HK-2 (cell line): Measurements from ENCODE around the gene PPP2R5C.

ENCODE experiments used
- DNase-seq: peaks from one replicate; pipeline ENCODE4 v3.0.0-alpha.2; 2018; ENCODE audit not compliant: unreplicated experiment

The PPP2R5C gene

DNA sequence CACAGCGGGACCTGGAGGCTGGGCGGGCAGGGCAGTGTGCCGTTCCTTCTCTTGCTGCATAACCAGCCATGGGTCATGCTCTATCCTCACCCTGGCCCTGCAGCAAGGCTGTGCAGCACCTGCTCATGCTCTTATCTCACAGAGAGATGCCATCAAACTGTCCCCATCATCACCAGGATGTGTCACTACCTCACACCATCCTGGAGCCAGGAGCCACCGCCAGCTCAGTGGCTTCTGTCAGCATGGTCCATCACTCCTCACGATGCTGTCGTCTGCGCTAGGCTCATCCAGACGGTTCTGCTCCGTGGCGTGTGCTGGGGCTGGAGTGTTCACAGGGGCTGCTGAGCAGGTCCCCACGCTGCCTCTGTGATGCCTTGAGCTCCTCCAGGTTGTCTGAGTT is 125.7 kb downstream of the PPP2R5C start:
- DNase-seq, result no peak

DNA sequence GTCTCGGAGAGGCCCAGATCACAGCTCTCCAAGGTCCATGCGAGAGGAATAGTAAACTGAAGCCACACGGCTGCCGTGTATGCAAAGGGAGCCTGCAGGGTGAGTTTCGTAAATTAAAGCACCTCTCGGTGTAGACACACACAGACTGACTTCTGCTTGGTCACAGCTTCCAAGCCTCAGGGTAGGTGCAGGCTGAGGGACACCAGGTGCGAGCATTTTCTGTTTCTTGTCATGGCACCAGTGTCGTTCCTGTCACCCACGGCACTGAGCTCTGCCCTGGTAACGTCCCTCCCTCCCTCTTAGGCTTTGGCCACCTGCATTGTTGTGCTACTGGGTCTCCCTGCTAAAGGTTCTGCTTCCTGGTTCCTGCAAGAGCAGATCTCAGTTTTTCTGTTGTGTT is 126.7 kb downstream of the PPP2R5C start:
- DNase-seq, result no peak

DNA sequence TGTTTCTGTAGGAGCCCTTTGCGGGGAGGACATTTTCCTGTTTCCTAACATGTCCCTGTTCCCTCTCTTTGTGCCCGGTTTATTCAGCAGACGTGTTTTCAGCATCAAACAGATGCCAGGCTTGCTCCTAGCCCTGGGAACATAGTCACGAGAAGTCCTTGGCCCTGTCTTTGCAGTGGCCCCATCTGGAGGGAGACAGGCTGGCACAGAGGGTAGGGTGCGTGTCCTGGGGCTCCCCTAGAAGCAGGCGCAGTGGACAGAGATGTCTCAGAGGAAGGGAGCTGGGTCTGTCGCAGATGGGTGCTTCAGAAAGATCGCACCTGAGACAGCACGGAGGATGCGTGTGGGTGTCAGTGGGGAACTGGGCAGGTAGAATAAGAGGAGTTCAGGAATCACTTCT is 127.9 kb downstream of the PPP2R5C start:
- DNase-seq, result no peak

DNA sequence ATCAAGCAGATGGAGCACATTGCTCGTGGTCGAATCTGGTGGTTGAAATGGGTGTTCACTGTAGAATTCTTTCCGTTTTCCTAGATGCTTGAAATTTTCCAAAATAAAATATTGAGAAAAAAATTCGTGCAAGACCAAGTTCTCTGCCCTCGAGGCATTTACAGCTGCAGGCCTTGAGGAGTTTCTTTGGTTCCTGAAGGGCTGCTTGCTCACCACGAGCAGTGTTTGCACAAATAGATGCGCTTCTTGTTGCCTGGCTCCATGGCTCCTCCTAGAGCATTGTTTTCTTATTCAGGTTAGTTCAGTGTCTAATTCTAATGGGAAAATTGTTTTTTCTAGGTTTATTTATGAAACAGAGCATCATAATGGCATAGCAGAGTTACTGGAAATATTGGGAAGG is 128.4 kb downstream of the PPP2R5C start:
- DNase-seq, result no peak

DNA sequence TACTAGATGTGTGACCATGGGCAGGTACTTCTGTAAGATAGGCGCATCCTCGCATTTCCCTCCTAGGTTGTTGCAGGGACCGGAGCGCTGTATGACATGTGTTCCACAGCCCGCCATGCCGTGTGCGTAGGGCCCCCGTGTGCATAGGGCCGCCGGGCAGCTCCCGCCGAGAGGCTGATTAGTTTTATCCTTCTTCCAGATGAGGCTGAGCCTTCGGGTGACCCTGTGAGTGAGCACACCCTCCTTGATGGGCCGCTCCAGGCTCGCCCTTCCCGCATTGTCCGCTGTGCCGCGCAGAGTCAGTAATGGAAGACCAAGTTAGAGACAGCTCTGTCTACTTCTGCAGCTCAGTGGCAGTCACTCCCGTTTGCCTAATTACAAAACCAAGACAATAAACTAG is 130.0 kb downstream of the PPP2R5C start:
- no peak for DNase-seq

GRCh38 chr14:101893759-101894158 is 132.2 kb downstream of the PPP2R5C start:
- DNase-seq, result no peak

GRCh38 chr14:101894365-101895081 is 133.0 kb downstream of the PPP2R5C start:
- no peak for DNase-seq

GRCh38 chr14:101895256-101895655 is 133.7 kb downstream of the PPP2R5C start:
- DNase-seq, result no peak

- DNase-seq, result no peak
Measured at GRCh38 chr14:101897326-101897725, 135.8 kb downstream of the PPP2R5C start.

GRCh38 chr14:101898416-101898815 is 136.9 kb downstream of the PPP2R5C start:
- DNase-seq, result no peak

DNA sequence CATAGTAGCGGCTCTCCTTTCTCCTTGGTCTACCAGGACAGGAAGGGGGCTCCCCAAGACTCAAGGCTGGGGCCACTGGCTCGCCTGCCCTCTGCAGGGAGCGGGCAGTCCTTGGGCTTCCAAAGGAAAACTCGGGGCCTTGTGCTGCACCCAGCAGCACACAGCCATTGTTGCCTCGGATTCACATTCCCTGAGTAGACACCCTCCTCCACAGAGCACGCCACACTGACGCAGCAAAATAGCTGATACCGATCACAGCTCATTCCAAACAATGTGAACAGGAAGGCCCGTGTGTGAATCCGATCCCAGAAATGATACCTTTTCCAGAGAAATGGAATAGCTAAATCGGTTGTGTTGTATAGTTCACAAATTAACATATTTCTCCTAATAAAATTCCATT is 137.8 kb downstream of the PPP2R5C start:
- no peak for DNase-seq

GRCh38 chr14:101900253-101900652 is 138.7 kb downstream of the PPP2R5C start:
- no peak for DNase-seq

DNA sequence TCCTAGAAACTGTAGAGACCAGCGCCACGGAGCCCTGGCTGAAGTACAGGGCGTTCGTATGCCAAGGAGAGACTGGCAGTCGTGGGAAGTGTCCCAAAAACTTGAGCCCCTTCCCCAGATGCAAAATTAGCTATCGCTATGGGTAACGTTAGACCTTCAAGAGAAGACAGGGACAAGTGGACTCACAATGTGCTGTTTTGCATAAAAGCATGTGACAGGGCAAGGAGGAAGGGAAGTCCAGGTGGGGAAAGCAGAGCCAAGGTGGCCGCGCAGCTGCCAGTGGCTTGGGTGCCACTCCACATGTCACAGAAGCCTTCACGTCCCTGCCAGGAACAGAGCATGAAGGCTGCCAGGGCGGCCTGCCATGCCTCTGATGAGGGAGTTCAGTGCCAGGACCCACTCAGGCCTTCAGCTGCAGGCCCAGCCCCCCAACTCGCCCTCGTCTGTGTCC is 141.6 kb downstream of the PPP2R5C start:
- DNase-seq, result no peak

DNA sequence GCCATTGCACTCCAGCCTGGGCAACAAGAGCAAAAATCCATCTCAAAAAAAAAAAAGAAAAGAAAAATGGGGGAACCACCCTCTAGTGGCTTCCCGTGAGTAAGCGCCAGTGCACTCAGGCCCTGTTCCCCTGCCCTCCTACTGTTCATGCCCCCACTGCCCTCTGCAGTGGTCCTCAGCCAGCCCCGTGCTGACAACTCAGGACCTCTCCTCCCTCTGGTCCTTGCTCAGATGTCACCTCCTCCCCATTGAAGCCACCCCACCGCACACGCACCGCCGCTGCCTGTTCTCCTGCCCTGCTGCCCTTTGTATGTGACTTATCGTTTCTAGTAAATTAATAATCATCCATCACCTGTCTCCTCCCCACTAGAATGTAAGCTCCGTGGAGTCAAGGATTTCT is 144.1 kb downstream of the PPP2R5C start:
- no peak for DNase-seq

DNA sequence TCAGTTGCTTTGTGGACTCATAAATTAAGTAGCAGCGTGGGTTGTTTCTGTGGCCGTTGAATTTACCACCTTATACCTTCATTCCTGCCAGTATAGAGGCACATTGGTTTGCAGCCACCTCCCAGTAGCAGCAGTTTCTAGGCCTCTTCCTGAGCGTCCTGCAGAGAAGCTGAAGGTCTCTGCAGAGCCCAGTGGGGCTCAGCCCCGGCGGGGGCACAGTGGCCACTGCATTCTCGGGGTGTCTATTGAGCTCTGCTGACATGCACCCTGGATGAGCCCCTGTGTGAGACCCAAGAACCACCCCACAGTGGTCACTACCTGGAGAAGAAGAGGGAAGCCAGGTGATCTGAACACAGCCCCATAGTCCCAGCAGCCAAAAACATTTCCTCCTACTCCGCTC is 145.1 kb downstream of the PPP2R5C start:
- DNase-seq, result no peak

- no peak for DNase-seq
Measured at GRCh38 chr14:101907619-101908018, 146.1 kb downstream of the PPP2R5C start.

GRCh38 chr14:101908795-101909194 is 147.3 kb downstream of the PPP2R5C start:
- no peak for DNase-seq

GRCh38 chr14:101909371-101910096 is 148.0 kb downstream of the PPP2R5C start:
- DNase-seq, result no peak

DNA sequence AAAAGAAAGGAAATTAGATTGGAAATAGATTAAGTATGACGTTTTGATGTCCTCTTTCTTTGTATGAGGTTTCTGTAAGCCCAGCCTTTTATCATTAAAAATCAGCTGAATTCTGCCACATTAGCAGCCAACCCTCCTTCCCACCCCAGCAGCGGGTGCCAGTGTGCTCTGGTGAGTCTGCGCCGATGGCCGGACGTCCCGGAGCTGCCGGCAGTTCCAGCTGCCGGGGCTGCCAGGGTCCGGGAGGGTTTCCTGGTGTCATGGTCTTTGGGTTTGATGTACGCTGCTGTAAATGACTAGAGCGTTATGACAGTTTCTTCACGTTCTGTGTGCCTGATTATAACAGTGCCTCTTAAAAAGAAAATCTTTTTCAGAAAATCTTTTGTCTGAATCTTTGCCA is 151.3 kb downstream of the PPP2R5C start:
- DNase-seq, result no peak

DNA sequence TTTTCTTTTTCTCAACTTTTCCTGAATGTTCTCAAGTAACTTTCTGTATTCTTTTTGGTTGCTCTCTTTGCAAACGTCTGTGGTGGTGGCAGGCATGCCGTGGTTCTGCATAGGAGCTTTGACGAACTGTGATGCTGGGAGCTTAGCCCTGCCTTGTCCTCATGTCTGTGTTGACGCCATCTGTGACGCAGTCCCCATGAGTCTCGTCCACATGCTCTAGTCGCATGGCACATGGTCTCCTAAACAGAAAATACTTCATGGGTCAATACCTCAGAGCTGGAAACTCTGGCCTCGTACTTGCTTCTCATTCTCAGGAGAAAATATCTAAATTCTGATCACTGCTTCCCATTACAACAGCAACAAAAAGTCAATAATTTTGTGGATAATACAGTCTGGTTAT is 152.6 kb downstream of the PPP2R5C start:
- DNase-seq, result no peak

- no peak for DNase-seq
Measured at GRCh38 chr14:101915871-101916815, 154.6 kb downstream of the PPP2R5C start.

DNA sequence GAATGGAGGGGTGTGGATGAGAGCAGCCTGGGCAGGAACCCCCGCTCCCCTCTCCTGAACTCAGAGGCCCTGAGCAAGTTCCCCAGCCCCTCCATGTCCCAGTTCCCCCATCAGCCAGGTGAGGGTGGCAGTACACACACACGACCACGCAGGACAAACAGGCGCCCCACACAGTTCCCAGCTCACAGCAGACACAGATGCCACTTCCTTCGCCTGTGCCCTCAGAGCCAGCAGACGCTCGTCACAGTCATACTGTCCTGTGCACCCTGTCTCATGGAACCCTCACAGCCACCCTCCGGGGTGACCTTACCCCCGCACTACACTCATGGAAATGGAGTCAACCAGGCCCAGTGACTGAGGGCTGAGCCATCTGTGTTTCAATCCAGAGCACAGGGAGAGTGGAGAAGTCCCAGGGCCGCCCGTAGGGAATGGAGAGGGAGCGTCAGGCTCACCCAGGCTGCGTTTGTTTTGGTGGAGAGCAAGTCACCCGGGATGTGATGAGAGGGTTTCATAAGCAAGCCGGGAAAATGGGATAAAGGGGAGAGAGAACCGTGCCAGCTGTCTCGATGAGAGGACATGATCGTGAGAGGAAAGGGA is 155.4 kb downstream of the PPP2R5C start:
- DNase-seq, result no peak
